ENCODE results near the gene TASOR. TPM values are rescaled to one million over a fixed set of nuclear protein-coding genes. Genes with fewer than 3 reads are reported as not detected.

TASOR gene
- total and polyA plus RNA-seq, 7 donors: 22.2 to 84.9 (median 67.9) TPM

DNA sequence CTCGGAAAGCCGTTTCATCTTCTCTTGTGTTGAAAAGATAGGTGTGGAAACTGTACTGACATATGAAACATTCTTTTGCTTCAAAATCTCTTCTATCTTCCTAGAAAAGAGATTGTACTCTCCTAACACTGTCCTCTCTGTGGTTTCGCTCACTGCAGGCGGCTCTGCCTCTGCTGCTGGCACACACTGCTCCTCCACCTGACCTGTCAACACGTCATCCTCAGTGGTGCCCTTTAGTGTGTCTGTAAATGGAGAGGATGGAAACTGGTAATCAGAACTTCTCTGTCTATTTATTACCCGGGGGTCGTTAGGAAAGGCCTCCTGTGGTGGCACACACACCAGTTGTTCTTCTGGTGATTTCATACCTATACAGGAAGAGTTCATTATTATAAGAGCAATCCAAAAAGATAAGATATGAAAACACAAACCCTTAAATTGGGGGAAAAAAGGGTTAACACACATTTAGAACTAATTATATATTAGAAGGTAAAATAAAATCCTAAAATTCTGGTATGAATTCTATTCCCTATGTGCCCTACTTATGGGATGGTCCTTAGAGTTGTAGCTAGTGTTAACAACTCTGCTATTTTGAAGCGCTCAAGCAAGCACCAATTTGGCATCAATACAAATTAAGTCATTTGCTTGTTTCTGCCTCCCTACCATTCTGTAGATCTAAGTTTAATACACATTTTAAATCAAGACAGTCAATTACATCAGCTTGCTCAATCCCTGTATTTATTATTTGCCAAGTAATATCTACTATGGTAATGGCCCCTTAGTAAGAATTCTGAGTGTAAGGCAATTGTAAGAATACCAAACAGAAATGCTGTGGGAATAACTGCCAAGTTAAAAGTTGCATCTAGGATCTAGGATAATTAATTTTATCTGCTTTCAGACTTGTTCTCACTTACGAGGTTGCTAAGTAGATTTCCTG lies 49.2 kb downstream of the TASOR start:
- DNase-seq: no peak
- 88 to 91% methylated on average over 9 of the region's 9 CpGs for WGBS, 2 donors

More for the DNA sequence above, 49.2 kb downstream of the TASOR start:
- intact Hi-C loops (cut with DNase I): no loop called here
- no peak for TF ChIP-seq POLR2A (IDR thresholded peaks at IDR 0.05)
- no peak for TF ChIP-seq POLR2AphosphoS5 (IDR thresholded peaks at IDR 0.05)
- TF ChIP-seq, protein P1, sequence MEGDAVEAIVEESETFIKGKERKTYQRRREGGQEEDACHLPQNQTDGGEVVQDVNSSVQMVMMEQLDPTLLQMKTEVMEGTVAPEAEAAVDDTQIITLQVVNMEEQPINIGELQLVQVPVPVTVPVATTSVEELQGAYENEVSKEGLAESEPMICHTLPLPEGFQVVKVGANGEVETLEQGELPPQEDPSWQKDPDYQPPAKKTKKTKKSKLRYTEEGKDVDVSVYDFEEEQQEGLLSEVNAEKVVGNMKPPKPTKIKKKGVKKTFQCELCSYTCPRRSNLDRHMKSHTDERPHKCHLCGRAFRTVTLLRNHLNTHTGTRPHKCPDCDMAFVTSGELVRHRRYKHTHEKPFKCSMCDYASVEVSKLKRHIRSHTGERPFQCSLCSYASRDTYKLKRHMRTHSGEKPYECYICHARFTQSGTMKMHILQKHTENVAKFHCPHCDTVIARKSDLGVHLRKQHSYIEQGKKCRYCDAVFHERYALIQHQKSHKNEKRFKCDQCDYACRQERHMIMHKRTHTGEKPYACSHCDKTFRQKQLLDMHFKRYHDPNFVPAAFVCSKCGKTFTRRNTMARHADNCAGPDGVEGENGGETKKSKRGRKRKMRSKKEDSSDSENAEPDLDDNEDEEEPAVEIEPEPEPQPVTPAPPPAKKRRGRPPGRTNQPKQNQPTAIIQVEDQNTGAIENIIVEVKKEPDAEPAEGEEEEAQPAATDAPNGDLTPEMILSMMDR (IDR thresholded peaks at IDR 0.05): no peak
- TF ChIP-seq EP300 (IDR thresholded peaks at IDR 0.05): no peak
- no peaks in the 10 kb centered on the region for H3K9me3 ChIP-seq
- no peaks in the 10 kb centered on the region for H3K27me3 ChIP-seq
- H3K27ac ChIP-seq: no peak overlapping the region
- peaks cover 7 to 77% (median 15%) of the 10 kb centered on the region in 4 donors for H3K36me3 ChIP-seq
- H3K4me3 ChIP-seq: no peak overlapping the region
- H3K4me1 ChIP-seq: no peaks in the 10 kb centered on the region

Other genes with a start within 250 kb of the TASOR start
- gene ERC2, start 214.8 kb downstream of the TASOR start, total RNA-seq: 1 to 10 TPM in 3 of 4 donors, under 1 TPM in 1; 0.83 to 5.7 (median 2.0) TPM
- gene ERC2, start 214.8 kb downstream of the TASOR start, polyA plus RNA-seq: under 1 TPM in 1 of 3 donors, not detected in 2; 0.52 TPM
- gene CCDC66, start 126.1 kb downstream of the TASOR start, total RNA-seq: 10 to 100 TPM; 27.7 to 86.1 (median 30.5) TPM
- gene CCDC66, start 126.1 kb downstream of the TASOR start, polyA plus RNA-seq: 1 to 10 TPM; 4.2 to 7.9 (median 4.2) TPM
- gene ARHGEF3, start 118.7 kb upstream of the TASOR start, total RNA-seq: 10 to 100 TPM; 20.3 to 34.2 (median 24.5) TPM
- gene ARHGEF3, start 118.7 kb upstream of the TASOR start, polyA plus RNA-seq: 10 to 100 TPM in 1 of 3 donors, 1 to 10 TPM in 2; 5.3 to 17.9 (median 7.8) TPM

All from sigmoid colon (tissue), 7 donors.